Middle frontal gyrus (tissue), 1 donor: Measurements from ENCODE around the gene VSTM5.
"Not testable (repeated sequence)": the region's sequence is repeated elsewhere in the genome, so short reads cannot be mapped to it uniquely, and the experiment has no call there.

Source experiments
- DNase-seq: peaks from one replicate; pipeline ENCODE4 v3.0.0-alpha.2; 2015; ENCODE audit warnings: low spot score; ENCODE audit errors: extremely low spot score

Gene VSTM5

GRCh38 chr11:93850594-93851018 is at the start of gene VSTM5:
TSS of gene VSTM5 (minus strand) at chr11:93850618. CDS start at chr11:93850502, 116 bp downstream.
- DNase-seq: no peak

GRCh38 chr11:93895106-93895862 is 44.9 kb upstream of the VSTM5 start:
- DNase-seq: peak; percentile 46

GRCh38 chr11:93890391-93891051 is 40.1 kb upstream of the VSTM5 start:
- no peak for DNase-seq

- DNase-seq: no peak
Observed at GRCh38 chr11:93887111-93887510, 36.7 kb upstream of the VSTM5 start.

GRCh38 chr11:93879114-93879513 is 28.7 kb upstream of the VSTM5 start:
- not testable (repeated sequence) for DNase-seq

GRCh38 chr11:93875637-93876036 is 25.2 kb upstream of the VSTM5 start:
- DNase-seq: no peak

GRCh38 chr11:93871526-93871925 is 21.1 kb upstream of the VSTM5 start:
- DNase-seq: no peak

GRCh38 chr11:93870616-93871015 is 20.2 kb upstream of the VSTM5 start:
- no peak for DNase-seq

- no peak for DNase-seq
Observed at GRCh38 chr11:93869830-93870229, 19.4 kb upstream of the VSTM5 start.

GRCh38 chr11:93868404-93868803 is 18.0 kb upstream of the VSTM5 start:
- DNase-seq: not testable (repeated sequence)

- DNase-seq: no peak
Observed at GRCh38 chr11:93861808-93862207, 11.4 kb upstream of the VSTM5 start.

- DNase-seq: no peak
Observed at GRCh38 chr11:93858121-93858775, 7.8 kb upstream of the VSTM5 start.

- peak; percentile 9 for DNase-seq
Observed at GRCh38 chr11:93857413-93858120, 7.1 kb upstream of the VSTM5 start.

GRCh38 chr11:93852242-93852641 is 1.8 kb upstream of the VSTM5 start:
- DNase-seq: no peak

GRCh38 chr11:93849751-93850593 is 446 bp downstream of the VSTM5 start:
- DNase-seq: no peak

GRCh38 chr11:93849201-93849600 is 1.2 kb downstream of the VSTM5 start:
- no peak for DNase-seq

GRCh38 chr11:93846411-93846810 is 4.0 kb downstream of the VSTM5 start:
- DNase-seq: no peak

GRCh38 chr11:93845181-93846092 is 5.0 kb downstream of the VSTM5 start:
- DNase-seq: no peak

- DNase-seq: no peak
Observed at GRCh38 chr11:93844568-93844967, 5.8 kb downstream of the VSTM5 start.

GRCh38 chr11:93843906-93844305 is 6.5 kb downstream of the VSTM5 start:
- DNase-seq: no peak
